ENCODE data around the gene ERI3.

ERI3 gene

GRCh38 chr1:44256762-44257554 lies 98.1 kb downstream of the ERI3 start:
- H3K27ac ChIP-seq = no peak overlapping the region
- no peak for DNase-seq (ENCODE audit: low spot score)
- TF ChIP-seq, protein P1, sequence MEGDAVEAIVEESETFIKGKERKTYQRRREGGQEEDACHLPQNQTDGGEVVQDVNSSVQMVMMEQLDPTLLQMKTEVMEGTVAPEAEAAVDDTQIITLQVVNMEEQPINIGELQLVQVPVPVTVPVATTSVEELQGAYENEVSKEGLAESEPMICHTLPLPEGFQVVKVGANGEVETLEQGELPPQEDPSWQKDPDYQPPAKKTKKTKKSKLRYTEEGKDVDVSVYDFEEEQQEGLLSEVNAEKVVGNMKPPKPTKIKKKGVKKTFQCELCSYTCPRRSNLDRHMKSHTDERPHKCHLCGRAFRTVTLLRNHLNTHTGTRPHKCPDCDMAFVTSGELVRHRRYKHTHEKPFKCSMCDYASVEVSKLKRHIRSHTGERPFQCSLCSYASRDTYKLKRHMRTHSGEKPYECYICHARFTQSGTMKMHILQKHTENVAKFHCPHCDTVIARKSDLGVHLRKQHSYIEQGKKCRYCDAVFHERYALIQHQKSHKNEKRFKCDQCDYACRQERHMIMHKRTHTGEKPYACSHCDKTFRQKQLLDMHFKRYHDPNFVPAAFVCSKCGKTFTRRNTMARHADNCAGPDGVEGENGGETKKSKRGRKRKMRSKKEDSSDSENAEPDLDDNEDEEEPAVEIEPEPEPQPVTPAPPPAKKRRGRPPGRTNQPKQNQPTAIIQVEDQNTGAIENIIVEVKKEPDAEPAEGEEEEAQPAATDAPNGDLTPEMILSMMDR (IDR thresholded peaks at IDR 0.05) = no peak
- no peak overlapping the region for H3K4me3 ChIP-seq

DNA sequence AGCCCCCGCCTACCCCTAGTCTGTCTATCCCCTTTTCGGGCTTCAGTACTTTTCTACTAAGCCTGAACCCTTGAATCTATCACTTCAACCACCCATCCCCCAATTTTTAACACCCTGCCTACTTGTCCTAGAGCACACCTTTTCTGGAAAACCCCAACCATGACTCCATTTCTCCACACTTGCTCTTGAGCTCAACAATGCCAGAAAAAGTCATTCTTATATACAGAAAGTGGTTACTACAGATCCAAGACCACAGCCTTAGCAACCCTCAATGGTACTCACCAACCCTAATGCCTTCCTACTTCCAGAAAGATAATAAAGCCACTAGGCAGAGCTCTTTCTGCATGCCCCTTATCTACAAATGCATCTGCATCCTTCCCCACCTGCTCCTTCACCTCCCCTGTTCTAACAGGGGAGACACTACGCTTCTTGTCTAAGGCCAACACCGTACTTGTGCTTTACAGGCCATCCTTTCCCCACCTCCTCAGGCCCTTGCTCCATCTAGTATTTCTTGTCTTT lies 100.6 kb downstream of the ERI3 start:
- Histone ChIP-seq H3K27ac (no peak overlapping the region), H3K4me3 (no peak overlapping the region)
- TF ChIP-seq, protein P1 (IDR thresholded peaks at IDR 0.05) = no peak
- no peak for DNase-seq (ENCODE audit: low spot score)

DNA sequence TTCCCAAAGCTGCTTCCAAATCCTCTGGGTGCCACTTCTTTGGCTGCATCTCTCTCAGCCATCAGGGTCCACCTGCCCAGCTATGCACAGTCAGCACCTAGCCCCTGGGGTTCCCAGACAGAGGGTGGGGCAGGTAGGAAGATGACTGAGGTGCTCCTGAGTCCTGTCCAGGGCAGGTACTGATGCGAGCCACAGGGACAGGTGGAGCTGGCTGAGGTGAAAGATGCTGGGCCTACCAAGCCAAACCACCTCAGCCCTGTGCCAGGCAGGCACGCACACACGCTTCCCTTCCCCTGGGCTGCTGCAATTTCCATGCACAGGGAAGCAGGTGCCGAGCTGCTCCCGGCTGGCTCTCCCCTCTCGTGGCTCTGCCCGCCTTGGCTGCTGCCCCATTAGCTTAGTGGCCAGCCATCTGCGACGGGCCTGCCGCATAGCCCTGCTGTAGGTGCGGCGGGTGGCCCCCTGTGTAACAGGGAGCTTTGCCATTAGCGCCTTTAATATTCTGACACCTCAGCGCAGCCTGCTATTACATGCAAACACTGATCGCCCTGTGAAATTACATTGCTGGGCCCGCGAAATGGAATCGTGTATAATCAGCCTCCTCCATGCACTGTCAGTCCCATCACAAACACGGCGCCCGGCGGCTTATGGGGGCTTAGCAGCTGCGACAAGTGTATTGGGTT lies 102.9 kb downstream of the ERI3 start:
- no peak for DNase-seq (ENCODE audit: low spot score)
- Histone ChIP-seq H3K27ac (no peak overlapping the region), H3K4me3 (no peak overlapping the region)
- TF ChIP-seq, protein P1 (IDR thresholded peaks at IDR 0.05) = no peak

DNA sequence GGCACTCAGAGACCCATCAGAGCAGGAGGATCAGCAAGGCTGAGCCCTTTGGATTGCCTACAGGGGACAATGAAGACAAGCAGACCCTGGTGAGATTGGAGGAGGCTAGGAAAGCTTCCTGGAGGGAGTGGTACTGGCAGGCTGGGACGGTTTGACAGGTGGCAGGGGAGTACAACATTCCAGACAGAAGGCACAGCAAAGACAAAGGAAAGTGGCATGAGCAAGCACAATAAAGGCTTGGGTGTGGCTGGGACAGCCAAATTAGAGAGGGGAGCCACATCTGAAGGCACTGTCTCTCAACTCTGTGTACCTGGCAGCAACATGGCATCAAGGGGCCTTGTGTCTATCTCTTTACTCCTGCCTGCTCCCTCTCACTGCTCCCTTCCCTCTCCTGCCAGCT lies 103.6 kb downstream of the ERI3 start:
- no peak for DNase-seq (ENCODE audit: low spot score)
- TF ChIP-seq, protein P1 (IDR thresholded peaks at IDR 0.05) = no peak
- Histone ChIP-seq H3K4me3 (no peak overlapping the region), H3K27ac (no peak overlapping the region)

DNA sequence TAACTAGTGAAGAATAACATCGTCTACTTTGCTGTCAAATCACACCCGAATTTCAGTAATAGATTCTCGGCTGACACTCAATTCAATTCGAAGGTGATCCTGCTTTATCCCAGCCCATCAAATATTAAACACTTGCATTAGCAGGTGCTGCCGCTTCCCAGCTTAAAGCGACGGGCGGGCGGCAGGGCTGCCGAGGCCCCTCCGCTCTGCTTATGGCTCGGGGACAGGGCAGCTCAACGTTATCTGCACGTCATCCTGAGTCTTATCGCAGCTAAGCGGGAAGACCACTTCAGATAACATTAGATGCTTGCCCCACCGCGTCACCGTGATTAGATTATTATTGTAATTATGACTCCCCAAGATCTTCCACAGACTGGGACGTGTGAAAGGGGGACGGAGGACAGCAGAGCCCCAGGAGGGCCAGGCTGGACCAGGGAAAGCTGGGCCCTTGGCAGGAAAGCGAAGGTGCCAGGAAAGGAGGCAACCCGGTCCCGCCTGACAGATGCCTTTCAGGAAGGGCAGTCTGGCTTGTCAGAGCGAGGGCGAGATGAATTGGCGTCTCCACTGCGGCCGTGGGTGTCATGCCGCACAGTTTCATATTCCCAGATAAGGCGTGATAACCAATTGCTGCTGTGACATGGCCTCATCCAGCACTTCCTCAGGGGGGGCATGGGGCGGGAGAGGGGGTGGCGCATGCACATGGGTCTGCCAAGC lies 104.8 kb downstream of the ERI3 start:
- TF ChIP-seq, protein P1 (IDR thresholded peaks at IDR 0.05) = no peak
- no peak for DNase-seq (ENCODE audit: low spot score)

DNA sequence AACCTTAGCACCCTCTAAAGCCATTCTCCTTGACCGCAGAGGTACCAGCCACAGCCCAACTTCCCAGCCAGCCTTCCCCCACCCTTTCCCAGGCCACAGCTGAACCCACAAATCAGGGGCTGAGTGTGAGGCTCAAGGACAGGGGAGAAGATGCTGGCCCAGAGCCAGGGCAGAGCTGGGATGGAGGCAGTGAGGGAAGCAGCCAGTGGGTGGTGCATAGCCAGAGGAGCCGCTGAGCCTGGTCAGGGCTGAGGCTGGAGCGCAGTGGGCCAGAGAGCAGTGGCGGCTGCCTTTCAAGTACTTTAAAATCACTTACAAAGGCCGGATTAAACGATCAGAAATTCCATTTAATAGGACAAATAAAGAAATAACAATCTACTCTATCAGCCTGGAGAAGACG lies 105.5 kb downstream of the ERI3 start:
- H3K27ac ChIP-seq = no peak overlapping the region
- TF ChIP-seq, protein P1 (IDR thresholded peaks at IDR 0.05) = no peak
- no peak for DNase-seq (ENCODE audit: low spot score)
- no peak overlapping the region for H3K4me3 ChIP-seq

More for the DNA sequence above, 104.8 kb downstream of the ERI3 start:
- Histone ChIP-seq H3K4me3 (no peak overlapping the region), H3K27ac (no peak overlapping the region)
